GM11168 (cell line): Measurements from ENCODE around the gene FAM217B.

Source experiments
- in situ Hi-C: fragments of 300-500 bp; cut with MboI; formaldehyde crosslinking; loops from one replicate; pipeline ENCODE4 v1.12.0; 2022; ENCODE audit warnings: low sequenced_read_pairs; ENCODE audit not compliant: unreplicated experiment

FAM217B gene

DNA sequence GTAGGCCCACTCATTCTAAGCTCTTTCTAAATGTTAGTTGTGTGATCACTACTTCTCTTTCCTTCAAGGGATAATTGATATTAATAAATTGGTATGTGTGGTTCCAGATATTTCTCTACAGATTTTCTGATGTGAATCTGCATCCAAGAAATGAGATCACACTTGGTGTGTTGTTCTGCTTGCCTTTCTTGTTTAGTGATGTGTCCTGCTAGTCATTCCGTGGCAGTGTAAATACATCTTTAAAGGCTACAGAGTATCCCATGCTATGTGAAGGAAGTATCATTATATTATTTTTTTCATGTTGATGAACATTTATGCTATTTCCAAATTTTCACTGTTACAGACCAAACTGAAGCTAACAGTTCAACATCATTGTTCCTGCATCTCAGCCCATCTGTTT lies 31.2 kb downstream of the FAM217B start:
- in situ Hi-C loops = no loop called here

DNA sequence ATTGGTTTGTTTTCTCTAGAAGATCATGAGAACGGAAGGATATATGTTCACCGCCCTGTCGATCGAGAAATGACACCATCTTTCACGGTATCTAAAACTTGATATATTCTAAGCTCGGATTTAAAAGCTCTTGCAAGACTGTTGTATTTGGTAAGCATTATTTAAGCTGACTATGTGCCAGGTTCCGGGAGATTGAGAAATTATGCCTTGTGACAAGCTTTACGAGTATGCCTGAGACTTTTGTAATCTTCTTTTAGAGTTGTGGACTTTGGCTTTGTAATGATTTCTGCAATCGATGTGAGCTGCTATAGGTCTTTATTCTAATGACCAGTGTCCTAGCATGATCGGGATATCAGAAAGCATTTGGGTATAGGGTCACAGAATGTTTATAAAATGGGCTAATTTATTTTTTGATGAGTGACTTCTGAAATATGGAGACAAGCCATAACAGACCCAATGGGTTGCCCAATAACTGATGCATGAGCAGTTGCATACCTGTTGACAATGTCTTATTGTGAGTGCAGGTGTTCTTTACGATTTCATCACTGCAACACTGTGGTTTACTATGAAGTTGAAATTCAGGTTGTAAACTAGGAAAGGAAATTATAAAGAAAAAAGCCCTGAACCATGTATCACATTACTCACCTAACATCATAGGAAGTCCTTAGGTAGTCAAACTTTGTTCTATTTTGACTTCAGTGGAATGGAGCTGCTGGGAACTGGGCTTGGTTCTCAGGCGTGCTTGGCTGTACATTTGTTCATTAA lies 32.0 kb downstream of the FAM217B start:
- in situ Hi-C loops = no loop called here

DNA sequence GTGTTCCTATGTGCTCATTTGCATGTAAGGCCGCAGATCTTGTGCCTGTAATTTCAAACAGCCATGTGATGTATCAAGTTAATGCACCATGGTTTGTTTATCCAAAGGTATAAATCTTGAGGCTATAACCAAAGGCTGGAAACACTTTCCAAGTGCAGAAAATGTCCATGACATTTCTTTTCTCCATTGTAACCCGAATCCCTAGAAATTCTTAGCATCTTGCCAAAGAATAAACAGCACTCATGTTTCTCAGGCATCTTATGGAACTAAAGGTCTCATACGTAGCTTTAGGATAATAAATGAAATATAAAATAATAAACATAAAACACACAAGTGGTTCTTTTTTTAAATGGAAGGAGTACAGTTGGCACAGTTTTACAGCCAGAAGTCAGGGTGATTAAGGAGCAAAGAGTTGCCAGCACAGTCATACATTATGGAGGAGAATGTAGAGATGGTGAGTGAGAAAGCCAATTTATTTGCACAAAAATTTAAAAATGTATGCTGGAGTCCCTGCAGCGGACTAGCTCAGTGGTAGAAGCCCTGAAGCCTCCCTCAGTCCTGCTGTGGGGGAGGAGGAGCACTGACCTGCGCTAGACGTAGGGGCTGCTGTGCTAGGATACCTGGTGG lies 36.1 kb downstream of the FAM217B start:
- in situ Hi-C loops = no loop called here

DNA sequence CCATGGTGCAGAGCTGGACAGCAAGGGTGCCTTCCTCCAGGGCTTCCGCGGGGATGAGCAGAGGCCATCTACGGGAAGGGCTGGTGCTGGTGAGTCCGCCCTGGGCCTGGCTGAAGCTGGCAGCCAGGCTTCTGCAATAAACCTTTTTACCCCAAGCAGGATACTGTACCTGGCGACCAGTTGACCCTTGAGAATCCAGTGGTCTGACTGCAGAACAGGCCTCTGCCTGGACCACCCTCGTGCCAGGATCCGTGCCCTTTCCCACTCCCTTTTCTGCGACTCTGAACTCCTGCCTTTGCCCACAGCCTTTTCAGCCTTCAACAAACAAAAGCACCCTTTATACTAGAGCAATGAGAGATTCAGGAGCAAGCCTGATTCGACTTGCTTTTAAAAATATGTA lies 36.9 kb downstream of the FAM217B start:
- in situ Hi-C loops = no loop called here

DNA sequence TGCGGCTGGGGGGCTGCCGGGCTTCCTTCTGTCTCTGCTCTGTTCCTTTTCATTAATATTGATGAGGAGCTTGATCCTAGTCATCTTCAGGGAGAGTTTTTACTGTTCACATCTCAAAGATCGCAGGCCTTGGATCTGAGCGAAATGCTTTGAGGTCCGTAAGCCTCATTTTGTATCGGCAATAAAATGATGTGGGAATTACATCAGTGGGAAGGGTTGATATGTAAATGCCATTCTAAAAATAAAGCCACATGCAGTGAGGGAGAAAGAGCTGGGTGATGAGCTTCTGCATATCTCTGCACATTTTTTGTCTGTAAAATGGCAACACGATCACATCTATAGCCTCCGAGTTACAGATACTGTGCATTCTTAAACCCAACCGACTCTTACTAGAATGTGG lies 42.9 kb downstream of the FAM217B start:
- in situ Hi-C loops = no loop called here

DNA sequence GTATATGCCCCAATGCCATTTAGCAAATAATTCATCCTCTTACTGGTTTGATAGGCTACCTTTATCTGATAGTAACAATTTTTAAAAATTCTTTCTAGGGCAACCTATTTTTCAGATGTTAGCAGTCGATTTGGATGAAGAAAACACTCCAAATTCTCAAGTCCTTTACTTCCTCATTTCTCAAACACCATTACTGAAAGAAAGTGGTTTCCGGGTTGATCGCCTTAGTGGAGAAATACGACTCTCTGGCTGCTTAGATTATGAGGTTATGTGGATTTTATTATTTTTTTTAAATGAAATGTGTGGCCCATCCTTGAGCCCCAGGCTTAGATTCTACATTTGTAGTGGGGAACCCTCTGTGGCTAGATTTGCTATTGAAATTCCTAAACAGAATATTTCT lies 44.4 kb downstream of the FAM217B start:
- in situ Hi-C loops = no loop called here

DNA sequence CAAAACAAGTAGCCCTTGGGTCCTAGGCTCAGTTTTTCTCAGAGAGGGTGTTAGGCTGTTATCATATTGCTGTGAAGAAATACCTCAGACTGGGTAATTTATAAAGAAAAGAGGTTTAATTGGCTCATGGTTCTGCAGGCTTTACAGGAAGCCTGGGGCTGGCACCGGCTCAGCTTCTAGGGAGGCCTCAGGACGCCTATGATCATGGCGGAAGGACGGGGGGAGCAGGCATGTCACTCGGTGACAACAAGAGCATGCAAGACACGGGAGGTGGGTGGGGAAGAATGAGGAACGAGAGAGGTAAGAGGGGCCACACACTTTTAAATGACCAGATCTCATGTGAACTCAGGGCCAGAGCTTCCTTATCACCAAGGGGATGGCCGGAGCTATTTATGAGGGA lies 45.0 kb downstream of the FAM217B start:
- in situ Hi-C loops = no loop called here

DNA sequence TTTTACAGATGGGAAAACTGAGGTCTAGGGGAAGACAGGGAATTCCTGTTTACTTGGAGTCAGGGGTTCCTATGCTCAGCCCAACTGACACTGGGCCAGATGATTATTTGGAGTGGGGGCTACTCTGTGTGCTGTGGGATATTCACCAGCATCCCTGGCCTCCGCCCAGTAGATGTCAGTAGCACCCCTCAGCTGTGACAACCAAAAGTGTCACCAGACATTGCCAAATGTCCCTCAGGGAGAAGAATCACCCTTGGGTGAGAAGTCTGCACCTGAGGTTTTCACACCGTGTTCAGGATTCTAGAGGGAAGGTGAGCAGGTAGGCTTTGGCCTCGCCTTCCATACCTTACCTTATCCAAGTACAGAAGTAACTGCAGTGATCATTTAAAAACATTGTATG lies 45.7 kb downstream of the FAM217B start:
- in situ Hi-C loops = no loop called here

DNA sequence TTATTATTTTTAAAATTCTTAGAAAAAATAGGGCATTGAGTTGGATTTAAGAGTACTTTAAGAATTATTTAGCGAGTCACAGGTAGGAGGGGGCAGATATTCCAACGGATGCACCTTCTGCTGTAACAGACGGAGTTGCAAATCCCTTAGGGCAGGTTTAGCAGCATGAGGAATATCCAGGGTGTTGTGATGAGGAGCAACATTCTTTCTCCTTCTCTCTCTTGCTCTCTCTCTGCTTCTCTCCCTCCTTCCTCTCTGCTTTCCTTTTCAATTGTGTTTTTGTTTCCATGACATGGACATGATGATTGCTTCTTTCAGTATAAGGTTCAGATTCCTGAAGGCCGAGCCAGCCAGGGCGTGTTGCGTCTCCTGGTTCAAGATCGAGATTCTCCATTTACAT lies 46.9 kb downstream of the FAM217B start:
- in situ Hi-C loops = no loop called here

DNA sequence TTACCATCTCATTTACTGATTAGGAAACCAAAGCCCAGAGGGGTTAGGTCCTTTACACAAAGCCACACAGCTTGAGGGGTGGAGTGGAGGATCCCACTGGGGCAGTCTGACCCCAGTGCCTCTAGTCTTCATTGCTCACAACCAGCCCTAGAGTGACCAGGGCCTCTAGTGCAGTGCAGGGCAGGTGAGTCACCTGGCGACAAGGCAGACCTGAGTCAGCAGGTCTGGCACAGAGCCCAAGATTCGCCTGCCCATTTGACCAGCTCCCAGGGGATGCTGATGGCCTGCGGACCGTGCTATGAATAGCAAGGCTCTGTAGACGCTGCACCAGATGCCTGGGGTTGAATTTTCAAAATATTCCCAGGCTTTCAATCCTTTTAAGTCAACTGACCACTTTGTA lies 48.0 kb downstream of the FAM217B start:
- in situ Hi-C loops = no loop called here

DNA sequence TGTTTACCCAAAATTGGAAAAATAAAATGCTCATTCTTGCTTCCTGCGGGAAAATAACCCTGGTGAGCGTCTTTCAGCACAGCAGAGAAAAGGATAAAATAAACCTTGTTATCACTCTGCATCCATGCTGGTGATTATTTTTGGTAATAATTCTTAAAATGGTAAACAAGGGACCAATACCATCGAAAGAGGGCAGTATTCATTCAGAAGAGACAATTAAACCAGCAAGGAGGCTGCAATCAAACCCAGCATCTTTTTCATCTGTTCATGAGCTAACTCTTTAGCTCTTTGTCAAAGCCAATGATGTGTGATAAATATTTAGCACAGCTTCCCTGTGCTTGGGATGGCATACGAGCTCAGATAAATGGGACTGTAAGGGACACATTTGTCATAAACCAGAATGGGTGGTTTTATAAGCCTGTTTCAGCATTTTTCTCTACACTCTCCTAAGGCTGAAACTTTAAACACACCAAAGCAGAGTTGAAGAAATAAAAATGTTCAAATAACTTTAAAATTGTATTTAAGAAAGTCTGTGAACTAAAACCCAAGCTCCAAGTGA lies 52.4 kb downstream of the FAM217B start:
- in situ Hi-C loops = no loop called here

DNA sequence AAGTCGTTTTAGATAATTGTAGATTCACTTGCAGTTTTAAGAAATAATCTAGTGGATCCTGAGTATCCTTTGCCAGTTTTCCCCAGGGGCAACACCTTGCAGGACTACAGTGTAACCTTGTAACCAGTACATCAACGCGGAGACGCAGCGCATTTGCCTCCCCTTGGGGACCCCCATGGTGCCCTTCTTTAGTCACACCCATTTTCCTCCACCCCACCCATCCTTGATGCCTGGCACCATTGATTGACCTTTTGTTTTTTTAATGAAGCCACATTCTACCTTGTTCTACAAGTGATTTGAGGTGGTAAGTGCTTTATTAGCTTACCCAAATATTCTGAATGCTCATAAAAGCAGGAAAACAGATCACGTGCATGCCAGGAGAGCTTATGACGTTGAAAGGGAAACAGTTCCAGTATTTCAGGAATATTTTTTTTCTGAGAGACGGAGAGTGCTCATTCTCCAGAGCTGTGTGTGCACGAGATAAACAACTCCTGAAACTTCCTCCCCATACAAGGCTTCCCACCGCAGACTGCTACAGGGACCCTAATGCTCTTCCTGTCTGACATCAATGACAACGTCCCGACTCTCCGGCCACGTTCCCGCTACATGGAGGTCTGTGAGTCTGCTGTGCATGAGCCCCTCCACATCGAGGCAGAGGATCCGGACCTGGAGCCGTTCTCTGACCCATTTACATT lies 53.7 kb downstream of the FAM217B start:
- in situ Hi-C loops = no loop called here

DNA sequence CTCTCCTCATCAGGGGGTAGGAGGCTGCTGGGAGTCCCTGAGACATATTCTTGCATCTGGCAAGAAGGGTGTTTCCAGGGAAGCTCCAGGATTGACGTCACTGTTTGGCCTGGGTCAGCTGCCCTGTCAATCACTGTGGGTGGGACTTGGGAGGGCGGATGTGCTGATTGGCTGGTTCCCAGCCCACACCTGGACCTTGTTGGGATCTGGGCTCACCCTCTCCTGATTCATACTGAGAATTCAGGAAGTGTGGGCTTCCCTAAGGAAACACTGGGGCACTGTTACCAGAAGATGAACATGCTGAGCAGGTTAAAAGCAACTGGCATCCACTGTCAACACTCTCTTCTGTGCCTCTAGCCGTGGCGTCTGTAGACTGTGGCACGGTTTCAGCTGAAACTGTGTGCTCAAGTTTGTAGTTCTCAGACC lies 54.5 kb downstream of the FAM217B start:
- in situ Hi-C loops = no loop called here

DNA sequence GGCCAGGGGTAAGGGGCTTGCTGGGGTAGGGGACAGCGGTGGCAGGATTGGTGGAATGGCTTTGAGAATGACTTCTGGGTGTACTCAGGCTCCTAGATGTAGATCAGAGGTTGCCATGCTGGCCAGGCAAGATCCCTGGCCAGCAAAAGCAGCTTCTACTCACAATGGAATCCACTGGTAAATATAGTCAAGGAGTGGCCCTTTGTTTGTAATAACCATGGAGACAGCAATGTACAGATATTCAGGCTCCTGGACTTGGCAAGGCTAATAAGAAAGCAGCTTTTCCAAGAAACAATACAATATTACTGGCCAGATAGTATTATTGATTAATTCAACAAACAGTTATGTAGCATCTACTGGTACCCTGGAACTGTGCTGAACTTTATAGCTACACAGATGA lies 55.9 kb downstream of the FAM217B start:
- in situ Hi-C loops = no loop called here

DNA sequence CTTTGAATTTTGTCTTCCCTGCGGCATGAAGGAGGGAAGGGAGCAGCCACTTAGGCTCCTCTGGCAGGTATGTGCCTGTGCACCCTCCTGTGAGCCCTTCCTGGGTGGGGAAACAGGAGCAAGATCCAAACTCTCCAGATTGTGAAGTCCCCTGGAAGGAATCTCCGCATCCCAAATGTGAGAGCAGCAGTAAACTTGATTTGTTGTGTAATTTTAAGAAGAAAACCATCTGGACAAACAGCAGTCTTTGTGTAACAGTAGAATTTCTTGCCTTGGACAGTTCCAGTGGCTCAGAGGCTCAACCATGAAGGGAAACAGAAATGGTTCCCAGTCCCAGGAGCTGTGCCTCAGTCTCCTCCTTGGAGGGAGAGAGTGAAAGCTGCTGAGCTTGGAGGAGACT lies 57.7 kb downstream of the FAM217B start:
- in situ Hi-C loops = no loop called here
